Measurements from ENCODE around the gene CFAP77. TPM values are rescaled to one million over a fixed set of nuclear protein-coding genes. Genes with fewer than 3 reads are reported as not detected.

CFAP77 gene
- total RNA-seq, 1 donor from 2014 or later, result not detected

GRCh38 chr9:132425675-132426062 is 15.7 kb downstream of the CFAP77 start:
- DNase-seq (ENCODE audit: low read depth), result no peak
- no peak overlapping the region for H3K4me3 ChIP-seq (ENCODE audit: low read depth, low read length)
- no peaks in the 10 kb centered on the region for H3K36me3 ChIP-seq (ENCODE audit: control insufficient read depth, insufficient read depth, low read length)
- no peak for TF ChIP-seq CTCF (IDR thresholded peaks at IDR 0.05; ENCODE audit: insufficient read depth, low read length, severe bottlenecking)
- peaks cover 11% of the 10 kb centered on the region for H3K27me3 ChIP-seq (ENCODE audit: control insufficient read depth, insufficient read depth, low read length)
- no peak for FAIRE-seq

- peaks cover 11% of the 10 kb centered on the region for H3K27me3 ChIP-seq (ENCODE audit: control insufficient read depth, insufficient read depth, low read length)
- TF ChIP-seq CTCF (IDR thresholded peaks at IDR 0.05; ENCODE audit: insufficient read depth, low read length, severe bottlenecking), result no peak
- no peak for FAIRE-seq
Measured at GRCh38 chr9:132426639-132427414, 16.8 kb downstream of the CFAP77 start.

GRCh38 chr9:132430998-132431397 is 21.0 kb downstream of the CFAP77 start:
- Histone ChIP-seq H3K36me3 (ENCODE audit: control insufficient read depth, insufficient read depth, low read length) (no peaks in the 10 kb centered on the region), H3K4me3 (ENCODE audit: low read depth, low read length) (no peak overlapping the region), H3K27me3 (ENCODE audit: control insufficient read depth, insufficient read depth, low read length) (peaks cover 10% of the 10 kb centered on the region)
- FAIRE-seq, result no peak
- DNase-seq (ENCODE audit: low read depth), result no peak
- TF ChIP-seq CTCF (IDR thresholded peaks at IDR 0.05; ENCODE audit: insufficient read depth, low read length, severe bottlenecking), result no peak

More at GRCh38 chr9:132426639-132427414, 16.8 kb downstream of the CFAP77 start:
- Histone ChIP-seq H3K36me3 (ENCODE audit: control insufficient read depth, insufficient read depth, low read length) (no peaks in the 10 kb centered on the region), H3K4me3 (ENCODE audit: low read depth, low read length) (no peak overlapping the region)
- no peak for DNase-seq (ENCODE audit: low read depth)

GRCh38 chr9:132434881-132435280 is 24.9 kb downstream of the CFAP77 start:
- FAIRE-seq, result no peak
- Histone ChIP-seq H3K4me3 (ENCODE audit: low read depth, low read length) (no peak overlapping the region), H3K27me3 (ENCODE audit: control insufficient read depth, insufficient read depth, low read length) (peaks cover 9% of the 10 kb centered on the region), H3K36me3 (ENCODE audit: control insufficient read depth, insufficient read depth, low read length) (no peaks in the 10 kb centered on the region)
- DNase-seq (ENCODE audit: low read depth), result no peak
- TF ChIP-seq CTCF (IDR thresholded peaks at IDR 0.05; ENCODE audit: insufficient read depth, low read length, severe bottlenecking), result no peak

- no peak for TF ChIP-seq CTCF (IDR thresholded peaks at IDR 0.05; ENCODE audit: insufficient read depth, low read length, severe bottlenecking)
- H3K4me3 ChIP-seq (ENCODE audit: low read depth, low read length), result no peak overlapping the region
- peak; percentile 60 for DNase-seq (ENCODE audit: low read depth)
- no peaks in the 10 kb centered on the region for H3K36me3 ChIP-seq (ENCODE audit: control insufficient read depth, insufficient read depth, low read length)
- FAIRE-seq, result peak; percentile 28
- peaks cover 11% of the 10 kb centered on the region for H3K27me3 ChIP-seq (ENCODE audit: control insufficient read depth, insufficient read depth, low read length)
Measured at GRCh38 chr9:132439153-132439552, 29.1 kb downstream of the CFAP77 start.

- H3K27me3 ChIP-seq (ENCODE audit: control insufficient read depth, insufficient read depth, low read length), result peaks cover 6% of the 10 kb centered on the region
- no peak for DNase-seq (ENCODE audit: low read depth)
- peak; percentile 13 for FAIRE-seq
- H3K36me3 ChIP-seq (ENCODE audit: control insufficient read depth, insufficient read depth, low read length), result no peaks in the 10 kb centered on the region
- TF ChIP-seq CTCF (IDR thresholded peaks at IDR 0.05; ENCODE audit: insufficient read depth, low read length, severe bottlenecking), result no peak
- no peak overlapping the region for H3K4me3 ChIP-seq (ENCODE audit: low read depth, low read length)
Measured at GRCh38 chr9:132440735-132441134, 30.7 kb downstream of the CFAP77 start.

Measured in bronchial epithelial cell (primary cell).